Measurements from ENCODE around the gene ABCA3. TPM values are rescaled to one million over a fixed set of nuclear protein-coding genes. Genes with fewer than 3 reads are reported as not detected.

The ABCA3 gene
- polyA plus RNA-seq, 1 donor from 2014 or later = 30.7 TPM

GRCh38 chr16:2358811-2359210, 18.3 kb upstream of the ABCA3 start:
- H2AFZ ChIP-seq (ENCODE audit: low read depth, low read length) = no peak overlapping the region
- no peaks in the 10 kb centered on the region for H3K9me2 ChIP-seq (ENCODE audit: insufficient read depth, low read length)
- H3K27me3 ChIP-seq (ENCODE audit: insufficient read depth, low read depth, low read length) = no peaks in the 10 kb centered on the region
- no peaks in the 10 kb centered on the region for H3K79me2 ChIP-seq (replicated peaks; ENCODE audit: insufficient read depth, low read length)
- peaks cover 3% of the 10 kb centered on the region for H3K9me3 ChIP-seq (ENCODE audit: low read length)
- no peak overlapping the region for H3K27ac ChIP-seq (ENCODE audit: low read length)
- no peaks in the 10 kb centered on the region for H3K36me3 ChIP-seq (ENCODE audit: insufficient read depth, low read length)
- no peaks in the 10 kb centered on the region for H4K20me1 ChIP-seq (ENCODE audit: insufficient read depth)
- no peak overlapping the region for H3K4me3 ChIP-seq (ENCODE audit: low read length)
- no peak overlapping the region for H3K9ac ChIP-seq (ENCODE audit: low read length)
- TF ChIP-seq TAF1 (IDR thresholded peaks at IDR 0.05; ENCODE audit: low read depth) (no peak), SMC3 (conservative IDR thresholded peaks at IDR 0.05; ENCODE audit: poor library complexity) (no peak), POLR2AphosphoS5 (IDR thresholded peaks at IDR 0.05) (no peak), EZH2 (IDR thresholded peaks at IDR 0.05; ENCODE audit: borderline replicate concordance, insufficient read depth, low read length, poor library complexity, severe bottlenecking) (no peak), CTCF (IDR thresholded peaks at IDR 0.05; ENCODE audit: poor library complexity, severe bottlenecking) (no peak), RAD21 (conservative IDR thresholded peaks at IDR 0.05) (no peak), MXI1 (conservative IDR thresholded peaks at IDR 0.05; ENCODE audit: poor library complexity, severe bottlenecking) (no peak), EP300 (conservative IDR thresholded peaks at IDR 0.05; ENCODE audit: poor library complexity, severe bottlenecking) (no peak), REST (IDR thresholded peaks at IDR 0.05; ENCODE audit: borderline replicate concordance) (no peak)
- no peak overlapping the region for H3K4me2 ChIP-seq (ENCODE audit: low read length)
- H3F3A ChIP-seq (ENCODE audit: insufficient read depth, low read length, poor library complexity, severe bottlenecking) = no peaks in the 10 kb centered on the region

- no peak overlapping the region for H3K4me3 ChIP-seq (ENCODE audit: low read length)
- no peaks in the 10 kb centered on the region for H3K36me3 ChIP-seq (ENCODE audit: insufficient read depth, low read length)
- H3K4me2 ChIP-seq (ENCODE audit: low read length) = no peak overlapping the region
- no peaks in the 10 kb centered on the region for H4K20me1 ChIP-seq (ENCODE audit: insufficient read depth)
- H3K27me3 ChIP-seq (ENCODE audit: insufficient read depth, low read depth, low read length) = no peaks in the 10 kb centered on the region
- no peaks in the 10 kb centered on the region for H3K79me2 ChIP-seq (replicated peaks; ENCODE audit: insufficient read depth, low read length)
- H3F3A ChIP-seq (ENCODE audit: insufficient read depth, low read length, poor library complexity, severe bottlenecking) = no peaks in the 10 kb centered on the region
- H2AFZ ChIP-seq (ENCODE audit: low read depth, low read length) = no peak overlapping the region
- no peak overlapping the region for H3K9ac ChIP-seq (ENCODE audit: low read length)
- H3K27ac ChIP-seq (ENCODE audit: low read length) = no peak overlapping the region
- TF ChIP-seq TAF1 (IDR thresholded peaks at IDR 0.05; ENCODE audit: low read depth) (no peak), MXI1 (conservative IDR thresholded peaks at IDR 0.05; ENCODE audit: poor library complexity, severe bottlenecking) (no peak), POLR2AphosphoS5 (IDR thresholded peaks at IDR 0.05) (no peak), SMC3 (conservative IDR thresholded peaks at IDR 0.05; ENCODE audit: poor library complexity) (no peak), EZH2 (IDR thresholded peaks at IDR 0.05; ENCODE audit: borderline replicate concordance, insufficient read depth, low read length, poor library complexity, severe bottlenecking) (no peak), CTCF (IDR thresholded peaks at IDR 0.05; ENCODE audit: poor library complexity, severe bottlenecking) (no peak), REST (IDR thresholded peaks at IDR 0.05; ENCODE audit: borderline replicate concordance) (no peak), EP300 (conservative IDR thresholded peaks at IDR 0.05; ENCODE audit: poor library complexity, severe bottlenecking) (no peak), RAD21 (conservative IDR thresholded peaks at IDR 0.05) (no peak)
- H3K9me2 ChIP-seq (ENCODE audit: insufficient read depth, low read length) = no peaks in the 10 kb centered on the region
- H3K9me3 ChIP-seq (ENCODE audit: low read length) = peaks cover 3% of the 10 kb centered on the region
These were observed 16.8 kb upstream of the ABCA3 start for GRCh38 chr16:2357331-2357730.
